ENCODE measurements around the gene LAMC1.
"Not testable (repeated sequence)": the region's sequence is repeated elsewhere in the genome, so short reads cannot be mapped to it uniquely, and the experiment has no call there.

LAMC1 gene

GRCh38 chr1:183110326-183110880, 87.2 kb downstream of the LAMC1 start:
- DNase-seq, result no peak

- DNase-seq, result no peak
Measured at GRCh38 chr1:183114441-183114840, 91.2 kb downstream of the LAMC1 start.

- no peak for DNase-seq
Measured at GRCh38 chr1:183116416-183116815, 93.2 kb downstream of the LAMC1 start.

- no peak for DNase-seq
Measured at GRCh38 chr1:183121609-183122008, 98.4 kb downstream of the LAMC1 start.

GRCh38 chr1:183124259-183124658, 101.0 kb downstream of the LAMC1 start:
- no peak for DNase-seq

GRCh38 chr1:183125279-183125999, 102.2 kb downstream of the LAMC1 start:
- DNase-seq, result no peak

- DNase-seq, result no peak
Measured at GRCh38 chr1:183126000-183126366, 102.8 kb downstream of the LAMC1 start.

- no peak for DNase-seq
Measured at GRCh38 chr1:183126528-183126927, 103.3 kb downstream of the LAMC1 start.

GRCh38 chr1:183129921-183130690, 106.9 kb downstream of the LAMC1 start:
- DNase-seq, result no peak

GRCh38 chr1:183131166-183131565, 107.9 kb downstream of the LAMC1 start:
- no peak for DNase-seq

GRCh38 chr1:183135336-183135735, 112.1 kb downstream of the LAMC1 start:
- DNase-seq, result no peak

- no peak for DNase-seq
Measured at GRCh38 chr1:183137782-183138181, 114.6 kb downstream of the LAMC1 start.

GRCh38 chr1:183138301-183138700, 115.1 kb downstream of the LAMC1 start:
- no peak for DNase-seq

GRCh38 chr1:183139281-183139942, 116.2 kb downstream of the LAMC1 start:
- no peak for DNase-seq

GRCh38 chr1:183140633-183141032, 117.4 kb downstream of the LAMC1 start:
- no peak for DNase-seq

- no peak for DNase-seq
Measured at GRCh38 chr1:183142171-183142570, 119.0 kb downstream of the LAMC1 start.

GRCh38 chr1:183143576-183144315, 120.5 kb downstream of the LAMC1 start:
- no peak for DNase-seq

GRCh38 chr1:183144752-183145151, 121.5 kb downstream of the LAMC1 start:
- no peak for DNase-seq

- no peak for DNase-seq
Measured at GRCh38 chr1:183147735-183148134, 124.5 kb downstream of the LAMC1 start.

- no peak for DNase-seq
Measured at GRCh38 chr1:183148599-183148998, 125.4 kb downstream of the LAMC1 start.

- no peak for DNase-seq
Measured at GRCh38 chr1:183149273-183149672, 126.1 kb downstream of the LAMC1 start.

GRCh38 chr1:183150032-183150431, 126.8 kb downstream of the LAMC1 start:
- not testable (repeated sequence) for DNase-seq

- no peak for DNase-seq
Measured at GRCh38 chr1:183150445-183150844, 127.2 kb downstream of the LAMC1 start.
